ENCODE measurements around the gene WASHC4. TPM values are rescaled to one million over a fixed set of nuclear protein-coding genes. Genes with fewer than 3 reads are reported as not detected.
A peak's percentile ranks its signal among the peaks of the same experiment; 100 is the strongest.

Gene WASHC4
- total RNA-seq, 1 experiment from 2014 or later = 41.2 TPM

DNA sequence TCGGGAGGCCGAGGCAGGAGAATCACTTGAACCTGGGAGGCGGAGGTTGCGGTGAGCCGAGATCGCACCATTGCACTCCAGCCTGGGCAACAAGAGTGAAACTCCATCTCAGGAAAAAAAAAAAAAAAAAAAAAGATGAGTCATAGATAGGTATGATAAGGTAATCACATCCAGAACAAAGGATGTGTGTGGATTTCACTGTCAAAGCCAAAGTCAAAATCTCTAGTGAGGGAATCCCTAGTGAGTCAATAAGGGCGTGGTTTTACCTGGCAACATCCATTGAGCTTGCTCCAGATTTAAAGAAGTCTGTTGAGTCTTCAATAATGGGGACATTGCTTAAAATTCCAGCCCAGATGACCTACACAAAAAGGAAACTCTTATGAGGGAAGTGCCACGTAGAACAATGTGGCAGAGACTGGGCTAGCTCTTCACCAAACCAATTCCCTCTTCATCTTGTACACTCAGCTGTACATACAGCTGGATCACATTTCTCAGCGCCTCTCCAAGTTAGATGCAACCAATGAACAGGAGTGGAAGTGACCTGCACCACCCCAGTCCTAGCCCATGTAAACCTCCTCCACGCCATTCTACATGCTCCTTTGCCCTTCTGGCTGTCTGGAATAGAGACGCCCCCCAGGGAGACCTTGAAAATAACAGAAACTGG lies 46.7 kb upstream of the WASHC4 start:
- peaks cover 6 to 8% of the 10 kb centered on the region in 2 experiments; a peak in 2 of 4 replicates for H3K4me1 Mint-ChIP-seq
- H2BK20ac ChIP-seq (ENCODE audit: low read depth, low read length, poor library complexity, severe bottlenecking) = no peak overlapping the region
- peak overlapping the region in 1 of 2 experiments; percentile 11; a peak in 1 of 5 replicates for H3K4me3 Mint-ChIP-seq
- no peak for DNase-seq
- no peak overlapping the region for H2BK5ac ChIP-seq (ENCODE audit: insufficient read length, low read length)
- no peak overlapping the region for H3K14ac ChIP-seq (ENCODE audit: insufficient read depth, low read length)
- WGBS (ENCODE audit: extremely low coverage, insufficient read length, low lambda C conversion rate) = no CpG with 5 or more reads among the region's 11 CpGs
- peaks cover 2 to 27% (median 13%) of the 10 kb centered on the region in 3 experiments for H3K36me3 Mint-ChIP-seq (ENCODE audit: insufficient read depth in 1 of 3, low read depth in 3 of 3)
- no peak overlapping the region for H3K4me2 ChIP-seq (ENCODE audit: insufficient read depth, insufficient read length, low read length)
- no peak overlapping the region for H4K91ac ChIP-seq (ENCODE audit: insufficient read length, low read depth, low read length)
- no peak overlapping the region for H3K9ac ChIP-seq (ENCODE audit: extremely low read depth, insufficient read length, low read length)
- peaks cover 6 to 7% of the 10 kb centered on the region in 2 experiments; a peak in 4 of 5 replicates for H3K9me3 Mint-ChIP-seq
- H3K27me3 Mint-ChIP-seq (ENCODE audit: low read depth) = no peaks in the 10 kb centered on the region
- no peak overlapping the region for H2BK12ac ChIP-seq (ENCODE audit: insufficient read length, low read depth, low read length)
- no peaks in the 10 kb centered on the region for H3K23me2 ChIP-seq (ENCODE audit: insufficient read length, low read depth, low read length, poor library complexity, severe bottlenecking)
- H3T11ph ChIP-seq (ENCODE audit: low read length) = no peak overlapping the region
- no peak overlapping the region for H2BK120ac ChIP-seq (ENCODE audit: low read depth, low read length, poor library complexity, severe bottlenecking)
- no peaks in the 10 kb centered on the region for H4K20me1 ChIP-seq (ENCODE audit: control insufficient read depth, insufficient read depth, insufficient read length)
- no peaks in the 10 kb centered on the region for H3K79me2 ChIP-seq (ENCODE audit: insufficient read depth, low read length)
- peak overlapping the region in 1 of 3 experiments; percentile 69; a peak in 1 of 7 replicates for H3K27ac Mint-ChIP-seq
- H4K5ac ChIP-seq (ENCODE audit: insufficient read length, low read depth, low read length) = no peak overlapping the region
- H3K4me1 ChIP-seq (ENCODE audit: insufficient read depth, low read length) = no peaks in the 10 kb centered on the region
- TF ChIP-seq, protein P1, sequence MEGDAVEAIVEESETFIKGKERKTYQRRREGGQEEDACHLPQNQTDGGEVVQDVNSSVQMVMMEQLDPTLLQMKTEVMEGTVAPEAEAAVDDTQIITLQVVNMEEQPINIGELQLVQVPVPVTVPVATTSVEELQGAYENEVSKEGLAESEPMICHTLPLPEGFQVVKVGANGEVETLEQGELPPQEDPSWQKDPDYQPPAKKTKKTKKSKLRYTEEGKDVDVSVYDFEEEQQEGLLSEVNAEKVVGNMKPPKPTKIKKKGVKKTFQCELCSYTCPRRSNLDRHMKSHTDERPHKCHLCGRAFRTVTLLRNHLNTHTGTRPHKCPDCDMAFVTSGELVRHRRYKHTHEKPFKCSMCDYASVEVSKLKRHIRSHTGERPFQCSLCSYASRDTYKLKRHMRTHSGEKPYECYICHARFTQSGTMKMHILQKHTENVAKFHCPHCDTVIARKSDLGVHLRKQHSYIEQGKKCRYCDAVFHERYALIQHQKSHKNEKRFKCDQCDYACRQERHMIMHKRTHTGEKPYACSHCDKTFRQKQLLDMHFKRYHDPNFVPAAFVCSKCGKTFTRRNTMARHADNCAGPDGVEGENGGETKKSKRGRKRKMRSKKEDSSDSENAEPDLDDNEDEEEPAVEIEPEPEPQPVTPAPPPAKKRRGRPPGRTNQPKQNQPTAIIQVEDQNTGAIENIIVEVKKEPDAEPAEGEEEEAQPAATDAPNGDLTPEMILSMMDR (conservative IDR thresholded peaks at IDR 0.05) = no peak
- no peak overlapping the region for H3K27ac ChIP-seq (ENCODE audit: insufficient read length, low read depth, low read length)
- H3K79me1 ChIP-seq (ENCODE audit: insufficient read depth, low read depth, low read length, poor library complexity, severe bottlenecking) = no peaks in the 10 kb centered on the region
- H3K23ac ChIP-seq (ENCODE audit: insufficient read length, low read depth, low read length) = no peak overlapping the region
- no peaks in the 10 kb centered on the region for H3K9me3 ChIP-seq (ENCODE audit: control insufficient read depth, low read depth, low read length)
- H2AFZ ChIP-seq (ENCODE audit: low read length) = no peak overlapping the region
- no peak overlapping the region for H3K56ac ChIP-seq (ENCODE audit: insufficient read length, low read depth, low read length)
- H2BK15ac ChIP-seq (ENCODE audit: low read depth, low read length) = no peak overlapping the region
- no peaks in the 10 kb centered on the region for H3K27me3 ChIP-seq (ENCODE audit: insufficient read depth, low read length)
- H4K8ac ChIP-seq (replicated peaks; ENCODE audit: insufficient read length, low read depth, low read length) = no peak overlapping the region
- H3K4ac ChIP-seq (ENCODE audit: low read depth, low read length) = no peak overlapping the region
- H3K18ac ChIP-seq (ENCODE audit: insufficient read length, low read depth, low read length) = no peak overlapping the region
- no peak overlapping the region for H2AK5ac ChIP-seq (ENCODE audit: insufficient read length, low read length)
